IMR-90 (cell line): ENCODE measurements around the gene NDUFAB1. TPM values are rescaled to one million over a fixed set of nuclear protein-coding genes. Genes with fewer than 3 reads are reported as not detected.

Experiments used
- ATAC-seq: fragments of 200-7000 bp; cut with Tn5 transposase; 2 replicates; pipeline ENCODE4 v1.9.1; 2020; ENCODE audit warnings: low read depth, mild to moderate bottlenecking, moderate library complexity
- BruUV-seq: library from RNA; stranded (reverse); fragments of 400-500 nt; replicated peaks from 2 replicates; lab custom pipeline; 2021; lab: Mats Ljungman, UMichigan
- CTCF ChIA-PET: fragments of 300-600 bp; formaldehyde crosslinking; extraction: SDS; loops from one replicate; lab custom pipeline; 2021; ENCODE audit warnings: antibody characterized with exemption; lab: Yijun Ruan, JAX
- POLR2A ChIA-PET: fragments of 300-600 bp; sonication (Branson Sonifier 250); formaldehyde crosslinking; loops from one replicate; lab custom pipeline; 2022; ENCODE audit warnings: antibody characterized with exemption; ENCODE audit not compliant: unreplicated experiment; lab: Charles Lee
- DNase-seq: peaks from one replicate; pipeline ENCODE4 v3.0.0; 2013
- H2AFZ ChIP-seq: replicated peaks from 2 replicates; pipeline ENCODE3; 2013; ENCODE audit warnings: low read length, mild to moderate bottlenecking; ENCODE audit not compliant: poor library complexity
- H2AK5ac ChIP-seq: 2 replicates; pipeline ENCODE4 v1.6.1; 2013; ENCODE audit warnings: low read depth, low read length, inconsistent platforms
- H2AK9ac ChIP-seq: replicated peaks from 2 replicates; pipeline ENCODE3; 2013; ENCODE audit warnings: mild to moderate bottlenecking, low read depth, low read length, moderate library complexity; ENCODE audit not compliant: poor library complexity
- H2BK120ac ChIP-seq: 2 replicates; pipeline ENCODE4 v1.6.1; 2013; ENCODE audit warnings: low read depth, low read length, inconsistent platforms
- H2BK15ac ChIP-seq: 3 replicates; pipeline ENCODE4 v1.6.1; 2013; ENCODE audit warnings: low read depth, low read length, inconsistent platforms
- H2BK20ac ChIP-seq: 2 replicates; pipeline ENCODE4 v1.6.1; 2013; ENCODE audit warnings: low read depth, mild to moderate bottlenecking, inconsistent platforms, low read length, moderate library complexity
- H2BK5ac ChIP-seq: 2 replicates; pipeline ENCODE4 v1.6.1; 2013; ENCODE audit warnings: mild to moderate bottlenecking, low read depth, low read length, inconsistent platforms; ENCODE audit not compliant: poor library complexity, severe bottlenecking
- H3K14ac ChIP-seq: replicated peaks from 2 replicates; pipeline ENCODE4 v1.6.1; 2013; ENCODE audit warnings: low read depth, low read length, inconsistent platforms
- H3K18ac ChIP-seq: 2 replicates; pipeline ENCODE4 v1.6.1; 2013; ENCODE audit warnings: low read depth, low read length, control low read depth
- H3K23ac ChIP-seq: 2 replicates; pipeline ENCODE4 v1.6.1; 2013; ENCODE audit warnings: low read depth, low read length, inconsistent platforms
- H3K27ac ChIP-seq: 2 replicates; pipeline ENCODE4 v1.5.1; 2013; ENCODE audit warnings: mild to moderate bottlenecking, control low read depth, low read length; ENCODE audit not compliant: insufficient read depth
- H3K27me3 ChIP-seq: 2 replicates; pipeline ENCODE4 v1.6.1; 2013; ENCODE audit warnings: low read length; ENCODE audit not compliant: control insufficient read depth, insufficient read depth
- H3K36me3 ChIP-seq: 2 replicates; pipeline ENCODE4 v1.6.1; 2013; ENCODE audit warnings: low read length, mixed read lengths; ENCODE audit not compliant: control insufficient read depth, insufficient read depth
- H3K4ac ChIP-seq: 2 replicates; pipeline ENCODE4 v1.6.1; 2013; ENCODE audit warnings: low read depth, low read length, inconsistent platforms
- H3K4me1 ChIP-seq: 2 replicates; pipeline ENCODE4 v1.6.1; 2013; ENCODE audit warnings: low read length, mixed read lengths; ENCODE audit not compliant: control insufficient read depth, insufficient read depth
- H3K4me2 ChIP-seq: 2 replicates; pipeline ENCODE4 v1.6.1; 2013; ENCODE audit warnings: low read depth, mild to moderate bottlenecking, control low read depth, low read length, moderate library complexity
- H3K4me3 ChIP-seq: 2 replicates; pipeline ENCODE4 v1.5.1; 2013; ENCODE audit warnings: low read depth, mild to moderate bottlenecking, control low read depth, low read length, moderate library complexity; ENCODE audit not compliant: insufficient read depth
- H3K56ac ChIP-seq: 2 replicates; pipeline ENCODE4 v1.6.1; 2013; ENCODE audit warnings: low read length, inconsistent platforms; ENCODE audit not compliant: insufficient read depth; ENCODE audit errors: extremely low read depth
- H3K79me1 ChIP-seq, 2 experiments: 2 replicates each; pipeline ENCODE4 v1.6.1; 2013; ENCODE audit warnings: low read length in 2 of 2, inconsistent platforms in 1 of 2, low read depth in 1 of 2
- H3K9ac ChIP-seq: 2 replicates; pipeline ENCODE4 v1.6.1; 2013; ENCODE audit warnings: low read depth, low read length, control low read depth
- H3K9me1 ChIP-seq: 2 replicates; pipeline ENCODE4 v1.6.1; 2013; ENCODE audit warnings: low read length, inconsistent platforms; ENCODE audit not compliant: insufficient read depth
- H3K9me3 ChIP-seq: 2 replicates; pipeline ENCODE4 v1.6.1; 2013; ENCODE audit warnings: low read length; ENCODE audit not compliant: control insufficient read depth, insufficient read depth
- H4K20me1 ChIP-seq: 2 replicates; pipeline ENCODE4 v1.6.1; 2013; ENCODE audit warnings: low read length, inconsistent platforms; ENCODE audit not compliant: insufficient read depth
- H4K5ac ChIP-seq: 2 replicates; pipeline ENCODE4 v1.6.1; 2013; ENCODE audit warnings: mild to moderate bottlenecking, low read depth, low read length, control low read depth
- H4K8ac ChIP-seq, 2 experiments: 2 replicates each; pipeline ENCODE4 v1.6.1; 2013; ENCODE audit warnings: low read depth in 2 of 2, low read length in 2 of 2, control low read depth in 1 of 2, inconsistent platforms in 1 of 2
- H4K91ac ChIP-seq: 2 replicates; pipeline ENCODE4 v1.6.1; 2013; ENCODE audit warnings: low read depth, low read length, inconsistent platforms; ENCODE audit not compliant: insufficient read depth
- CEBPB ChIP-seq: IDR thresholded peaks from 2 replicates; pipeline ENCODE4 v1.6.1; 2012; ENCODE audit warnings: low read depth, low read length, improper control_type of control experiment
- CHD1 ChIP-seq: IDR thresholded peaks from 2 replicates; pipeline ENCODE4 v1.6.1; 2012; ENCODE audit warnings: low read depth, low read length, improper control_type of control experiment
- ELK1 ChIP-seq: fragments of 150-350 bp; IDR thresholded peaks from 2 replicates; pipeline ENCODE4 v1.6.1; 2016; ENCODE audit warnings: low read depth, mild to moderate bottlenecking, low read length, moderate library complexity, borderline replicate concordance
- MAFK ChIP-seq: IDR thresholded peaks from 2 replicates; pipeline ENCODE4 v1.6.1; 2012; ENCODE audit warnings: low read depth, low read length, improper control_type of control experiment
- MAZ ChIP-seq: IDR thresholded peaks from 2 replicates; pipeline ENCODE4 v1.6.1; 2012; ENCODE audit warnings: low read depth, mild to moderate bottlenecking, low read length, improper control_type of control experiment, moderate library complexity, borderline replicate concordance
- POLR2A ChIP-seq: IDR thresholded peaks from 2 replicates; pipeline ENCODE4 v1.6.1; 2012; ENCODE audit warnings: mild to moderate bottlenecking, low read depth, low read length
- RFX5 ChIP-seq: IDR thresholded peaks from 2 replicates; pipeline ENCODE4 v1.8.0; 2012; ENCODE audit warnings: low read depth, mild to moderate bottlenecking, low read length, moderate library complexity
- SMC3 ChIP-seq: fragments of 150-350 bp; IDR thresholded peaks from 2 replicates; pipeline ENCODE4 v1.6.1; 2016; ENCODE audit warnings: low read depth, mild to moderate bottlenecking, antibody characterized with exemption, low read length, moderate library complexity
- WGBS, 2 experiments: methylation state at CpG; one replicate each; pipeline versions ENCODE4 v1.1.5 to v1.1.7; 2013; ENCODE audit warnings: missing lambda C conversion rate in 2 of 2; ENCODE audit not compliant: insufficient read length in 1 of 2; ENCODE audit errors: extremely low coverage in 2 of 2; 5-methylcytosine and 5-hydroxymethylcytosine counted together
- dilution Hi-C: fragments of 300-500 bp; cut with HindIII; formaldehyde crosslinking; loops from one replicate; pipeline ENCODE4 v1.14.3; 2018; ENCODE audit warnings: low sequenced_read_pairs; ENCODE audit not compliant: unreplicated experiment
- in situ Hi-C: fragments of 300-500 bp; cut with MboI; formaldehyde crosslinking; loops from 3 replicates; pipeline ENCODE4 v1.14.3; 2019; ENCODE audit warnings: low sequenced_read_pairs, inconsistent platforms, mixed read lengths
- intact Hi-C: fragments of 100-400 bp; cut with micrococcal nuclease; formaldehyde crosslinking; loops from 2 replicates; pipeline ENCODE4 v1.10.0; 2022
- polyA plus RNA-seq, 3 experiments: library from polyadenylated mRNA; depleted of rRNA; stranded (reverse); fragments of >200 nt; gene quantifications; 2 replicates each; pipeline ENCODE4 v1.2.3, GENCODE V29; 2012; ENCODE audit warnings: low replicate concordance in 1 of 3
- total RNA-seq: library from RNA; depleted of rRNA; stranded (reverse); fragments of >200 nt; gene quantifications from 2 replicates; pipeline ENCODE4 v1.2.3, GENCODE V29; 2012

The NDUFAB1 gene
- total and polyA plus RNA-seq, 2 of the 4 experiments (the other 2 are of a cell fraction): 117 to 146 TPM

GRCh38 chr16:23562505-23562904, 33.6 kb downstream of the NDUFAB1 start:
- H3K4me3 ChIP-seq: no peak overlapping the region
- H2BK20ac ChIP-seq: no peak overlapping the region
- H3K56ac ChIP-seq: no peak overlapping the region
- no peak for DNase-seq
- no peak overlapping the region for H2AK5ac ChIP-seq
- no peak for ATAC-seq
- no peak overlapping the region for H3K27ac ChIP-seq
- BruUV-seq: no TSS peak
- H3K4me1 ChIP-seq: no peaks in the 10 kb centered on the region
- in situ Hi-C loops (no loop called here), intact Hi-C loops (no loop called here), dilution Hi-C loops (no loop called here)
- no peak overlapping the region for H2BK15ac ChIP-seq
- H3K79me1 ChIP-seq: peaks cover 47 to 51% of the 10 kb centered on the region in 2 experiments
- no peak overlapping the region for H2AFZ ChIP-seq
- no peak overlapping the region for H2AK9ac ChIP-seq
- peaks cover 11% of the 10 kb centered on the region; the same call in 1 of the 2 replicates for H4K20me1 ChIP-seq
- no peak for TF ChIP-seq MAFK
- TF ChIP-seq CHD1: no peak
- TF ChIP-seq POLR2A: no peak
- no peak for TF ChIP-seq ELK1
- TF ChIP-seq MAZ: no peak
- no peak for TF ChIP-seq CEBPB
- no peak for TF ChIP-seq SMC3
- TF ChIP-seq RFX5: no peak
- H3K23ac ChIP-seq: no peak overlapping the region
- no peak overlapping the region for H3K4me2 ChIP-seq
- ChIA-PET CTCF (no interaction called here), POLR2A (no interaction called here)
- H3K9me1 ChIP-seq: 0 out of 2 replicates have a peak, but pooled peaks cover 3% of the 10 kb centered on the region
- H3K27me3 ChIP-seq: no peaks in the 10 kb centered on the region
- no peak overlapping the region for H2BK120ac ChIP-seq
- no peak overlapping the region for H4K91ac ChIP-seq
- H3K4ac ChIP-seq: no peak overlapping the region
- no peak overlapping the region for H4K5ac ChIP-seq
- H3K9me3 ChIP-seq: no peaks in the 10 kb centered on the region
- H3K9ac ChIP-seq: no peak overlapping the region
- H3K18ac ChIP-seq: no peak overlapping the region
- H3K14ac ChIP-seq: no peak overlapping the region
- no peak overlapping the region for H2BK5ac ChIP-seq
- peaks cover 69% of the 10 kb centered on the region for H3K36me3 ChIP-seq
- H4K8ac ChIP-seq: no peak overlapping the region
- 86% methylated on average over 4 of the region's 13 CpGs; no CpG with 5 or more reads in 1 of the 2 experiments for WGBS, 2 experiments
